Amniotic epithelial cell (primary cell): ENCODE results near the gene NPY5R.

Source experiments
- DNase-seq: peaks from one replicate; pipeline ENCODE4 v3.0.0-alpha.2; 2010; ENCODE audit warnings: low read depth

The NPY5R gene

DNA sequence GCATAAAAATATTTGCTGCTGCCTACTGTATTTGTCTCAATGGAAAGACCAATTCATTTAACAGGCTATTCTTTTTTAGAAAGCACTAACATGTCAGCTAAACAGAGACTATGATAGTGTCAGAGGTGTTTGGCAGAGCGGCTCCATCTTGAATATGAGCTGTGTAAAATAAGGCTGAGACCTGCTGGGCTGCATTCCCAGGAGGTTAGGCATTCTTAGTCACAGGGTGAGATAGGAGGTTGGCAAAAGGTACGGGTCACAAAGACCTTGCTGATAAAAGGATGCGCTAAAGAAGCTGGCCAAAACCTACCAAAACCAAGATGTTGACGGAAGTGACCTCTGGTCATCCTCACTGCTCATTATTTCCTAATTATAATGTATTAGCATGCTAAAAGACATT, 41.8 kb downstream of the NPY5R start:
- DNase-seq = no peak

- DNase-seq = no peak
Measured at GRCh38 chr4:163391756-163392155, 48.1 kb downstream of the NPY5R start.

- DNase-seq = no peak
Measured at GRCh38 chr4:163392328-163392727, 48.6 kb downstream of the NPY5R start.

- no peak for DNase-seq
Measured at GRCh38 chr4:163393471-163393870, 49.8 kb downstream of the NPY5R start.

DNA sequence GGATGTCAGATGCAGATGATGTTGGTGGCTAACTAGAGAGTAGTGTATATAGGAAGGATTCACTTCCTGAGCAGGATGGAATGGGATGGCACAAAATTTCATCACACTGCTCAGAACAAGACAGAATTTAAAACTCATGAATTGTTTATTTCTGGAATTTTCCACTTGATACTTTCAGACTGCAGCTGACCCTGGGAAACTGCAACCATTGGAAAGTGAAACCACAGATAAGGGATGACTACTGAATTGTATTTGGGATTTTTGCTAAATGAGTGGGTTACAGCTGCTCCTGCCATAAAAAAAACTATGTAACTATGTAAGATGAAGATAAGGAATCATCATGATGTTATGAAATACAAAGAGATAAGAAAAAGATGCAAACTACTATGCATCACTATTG, 51.4 kb downstream of the NPY5R start:
- peak; percentile 64 for DNase-seq

DNA sequence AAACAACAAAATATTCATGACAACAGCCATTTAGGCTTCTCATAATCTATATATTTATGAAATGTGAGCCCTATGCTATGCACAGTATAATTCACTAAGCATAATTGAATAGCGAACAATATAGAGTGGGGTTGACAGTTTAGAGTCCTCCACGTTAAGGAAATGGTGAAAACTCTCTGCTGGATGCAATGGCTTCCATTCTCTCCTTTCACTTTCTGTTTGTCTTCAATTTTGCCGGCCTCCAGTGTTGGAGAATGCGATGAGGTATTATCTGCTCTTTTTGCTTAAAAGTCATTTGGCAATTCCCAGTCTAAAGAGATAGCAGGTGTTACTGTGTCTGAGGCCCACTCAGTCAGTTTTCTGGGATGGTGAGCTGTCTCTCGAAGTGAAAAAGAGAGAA, 52.1 kb downstream of the NPY5R start:
- DNase-seq = no peak

GRCh38 chr4:163398238-163398637, 54.5 kb downstream of the NPY5R start:
- no peak for DNase-seq

DNA sequence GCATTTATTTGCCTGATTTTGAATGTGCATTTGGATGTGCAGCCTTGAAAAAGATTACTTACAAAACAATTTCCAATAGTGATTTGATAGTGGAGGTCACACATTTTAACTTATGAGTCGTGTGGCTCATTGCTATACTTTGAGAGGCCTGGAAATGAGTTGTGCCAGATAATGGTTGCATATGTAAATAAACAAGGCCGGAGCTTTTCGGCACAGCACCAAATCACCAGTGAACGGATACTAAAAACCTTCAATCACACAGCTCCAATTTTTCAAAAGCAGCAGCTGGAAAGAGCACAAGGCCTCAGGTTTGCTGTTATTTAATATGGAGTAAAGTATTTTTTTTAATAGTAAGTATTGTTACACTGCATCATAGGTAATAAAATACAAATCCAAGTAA, 57.2 kb downstream of the NPY5R start:
- no peak for DNase-seq
